ENCODE measurements around the gene FNDC3A.
"Not testable (repeated sequence)": the region's sequence is repeated elsewhere in the genome, so short reads cannot be mapped to it uniquely, and the experiment has no call there.

The FNDC3A gene

GRCh38 chr13:49060678-49061387, 85.1 kb downstream of the FNDC3A start:
- Histone ChIP-seq H3K36me3 (peaks cover under 1% of the 10 kb centered on the region; the same call in 1 of the 2 replicates), H3K4me3 (ENCODE audit: low read depth, low read length) (no peak overlapping the region), H3K4me1 (peaks cover 3% of the 10 kb centered on the region), H3K9me3 (no peaks in the 10 kb centered on the region), H3K27me3 (no peaks in the 10 kb centered on the region)
- no peak for TF ChIP-seq CTCF (IDR thresholded peaks at IDR 0.05; ENCODE audit: low read depth, low read length)
- no peak for DNase-seq

- H3K4me1 ChIP-seq; H3K27me3 ChIP-seq; H3K36me3 ChIP-seq; DNase-seq; H3K4me3 ChIP-seq (ENCODE audit: low read depth, low read length); H3K9me3 ChIP-seq: not testable (repeated sequence)
Observed at GRCh38 chr13:49061388-49061752, 85.7 kb downstream of the FNDC3A start.

- peaks cover 3% of the 10 kb centered on the region for H3K4me1 ChIP-seq
- no peaks in the 10 kb centered on the region; the same call in 1 of the 2 replicates for H3K36me3 ChIP-seq
- TF ChIP-seq CTCF (IDR thresholded peaks at IDR 0.05; ENCODE audit: low read depth, low read length): no peak
- DNase-seq: no peak
- no peaks in the 10 kb centered on the region for H3K27me3 ChIP-seq
- no peaks in the 10 kb centered on the region for H3K9me3 ChIP-seq
- no peak overlapping the region for H3K4me3 ChIP-seq (ENCODE audit: low read depth, low read length)
Observed at GRCh38 chr13:49062297-49062896, 86.7 kb downstream of the FNDC3A start.

GRCh38 chr13:49063011-49063410, 87.3 kb downstream of the FNDC3A start:
- no peaks in the 10 kb centered on the region; the same call in 1 of the 2 replicates for H3K36me3 ChIP-seq
- H3K4me1 ChIP-seq: peaks cover 3% of the 10 kb centered on the region
- H3K4me3 ChIP-seq (ENCODE audit: low read depth, low read length): no peak overlapping the region
- no peaks in the 10 kb centered on the region for H3K27me3 ChIP-seq
- no peak for DNase-seq
- H3K9me3 ChIP-seq: no peaks in the 10 kb centered on the region
- TF ChIP-seq CTCF (IDR thresholded peaks at IDR 0.05; ENCODE audit: low read depth, low read length): no peak

GRCh38 chr13:49063497-49063896, 87.8 kb downstream of the FNDC3A start:
- DNase-seq: no peak
- no peaks in the 10 kb centered on the region for H3K27me3 ChIP-seq
- H3K4me3 ChIP-seq (ENCODE audit: low read depth, low read length): no peak overlapping the region
- TF ChIP-seq CTCF (IDR thresholded peaks at IDR 0.05; ENCODE audit: low read depth, low read length): no peak
- no peaks in the 10 kb centered on the region; the same call in 1 of the 2 replicates for H3K9me3 ChIP-seq
- H3K4me1 ChIP-seq: peaks cover 3% of the 10 kb centered on the region
- peaks cover 2% of the 10 kb centered on the region; the same call in 1 of the 2 replicates for H3K36me3 ChIP-seq

- no peak for TF ChIP-seq CTCF (IDR thresholded peaks at IDR 0.05; ENCODE audit: low read depth, low read length)
- H3K4me3 ChIP-seq (ENCODE audit: low read depth, low read length): no peak overlapping the region
- H3K27me3 ChIP-seq: no peaks in the 10 kb centered on the region
- H3K9me3 ChIP-seq: no peaks in the 10 kb centered on the region; the same call in 1 of the 2 replicates
- H3K4me1 ChIP-seq: peaks cover 3% of the 10 kb centered on the region
- H3K36me3 ChIP-seq: peaks cover 12% of the 10 kb centered on the region
- peak; percentile 53 for DNase-seq
Observed at GRCh38 chr13:49064476-49064875, 88.8 kb downstream of the FNDC3A start.

Data from BE2C (cell line).